GM19452 (cell line): Measurements from ENCODE around the gene LENG8.
"Not testable (repeated sequence)": the region's sequence is repeated elsewhere in the genome, so short reads cannot be mapped to it uniquely, and the experiment has no call there.

Source experiments
- ATAC-seq: cut with Tn5 transposase; IDR thresholded peaks from one replicate; pipeline ENCODE4 v1.9.1; 2021; ENCODE audit not compliant: unreplicated experiment

The LENG8 gene

DNA sequence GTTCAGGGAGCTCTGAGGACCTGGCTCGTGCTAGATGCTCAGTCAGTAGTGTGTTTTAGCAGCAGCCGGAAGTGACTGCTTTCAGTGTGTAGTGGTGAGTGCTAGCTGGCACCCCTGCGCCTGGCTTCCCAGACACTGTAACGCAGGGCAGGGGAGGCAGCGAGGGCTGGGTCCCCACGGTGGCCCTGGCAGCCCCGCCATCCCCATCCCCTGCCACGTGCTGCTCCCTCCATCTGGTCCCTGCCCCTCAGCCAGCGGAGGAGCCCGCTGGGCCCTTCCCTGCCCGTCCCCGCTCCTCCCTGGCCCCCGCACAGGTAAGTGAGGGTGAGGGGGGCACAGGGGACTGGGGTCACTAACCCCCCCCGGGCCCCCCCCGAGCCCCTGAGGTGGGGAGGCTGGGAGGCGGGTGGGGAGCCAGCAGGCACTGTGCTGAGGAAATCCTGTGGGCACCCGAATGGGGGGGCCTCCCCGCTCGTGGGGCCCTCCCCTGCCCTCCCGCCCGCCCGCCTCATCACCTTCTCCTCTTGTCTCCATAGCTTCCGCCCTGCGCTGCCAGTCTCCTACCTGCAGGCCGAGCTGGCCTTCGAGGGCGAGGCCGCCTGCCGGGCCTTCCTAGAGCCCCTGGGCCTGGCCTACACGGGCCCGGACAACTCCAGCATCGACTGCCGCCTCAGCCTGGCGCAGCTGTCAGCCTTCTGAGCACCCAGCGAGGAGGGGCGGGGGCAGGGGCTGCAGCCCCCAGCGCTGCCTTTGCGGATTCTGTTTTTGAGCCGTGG lies 11.4 kb downstream of the LENG8 start:
- no peak for ATAC-seq

DNA sequence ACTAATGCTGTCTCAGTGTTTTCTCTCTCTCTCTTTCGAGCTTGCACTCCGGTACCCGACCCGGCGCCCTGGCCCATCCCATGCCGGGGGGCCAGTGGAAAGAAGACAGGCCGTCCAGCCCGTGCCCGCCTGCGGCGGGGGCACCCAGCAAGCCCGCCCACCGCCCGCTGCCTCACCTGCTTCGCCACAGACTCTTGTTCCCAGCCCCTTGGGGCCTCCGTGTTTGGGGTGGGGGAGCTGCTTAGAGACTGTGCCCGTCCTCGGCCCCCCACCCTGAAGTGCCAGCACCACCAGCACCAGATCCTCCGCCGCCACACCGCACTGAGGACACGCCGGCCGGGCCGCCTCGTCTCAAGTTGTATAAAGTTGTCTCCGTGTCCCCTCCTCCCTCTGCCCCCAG lies 12.2 kb downstream of the LENG8 start:
- no peak for ATAC-seq

DNA sequence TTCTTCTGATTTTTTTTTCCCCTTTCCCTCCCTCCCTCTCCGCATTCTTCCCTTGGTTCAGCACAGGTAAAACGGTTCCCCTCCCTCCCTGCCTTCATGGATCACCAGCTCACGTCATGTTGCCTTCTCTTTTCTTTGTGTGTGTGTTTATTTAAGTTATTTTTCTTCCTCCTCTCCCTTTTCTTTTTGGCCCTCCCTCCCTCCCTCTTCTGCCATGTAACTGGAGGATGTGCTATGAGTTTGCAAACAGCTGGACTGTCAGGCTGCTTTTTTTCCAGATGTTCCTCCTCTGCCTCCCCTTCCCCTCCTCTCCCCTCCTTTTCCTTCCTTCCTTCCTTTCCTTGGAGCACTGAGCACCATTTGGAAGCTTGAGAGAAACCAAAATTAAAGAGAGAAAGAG lies 12.6 kb downstream of the LENG8 start:
- ATAC-seq, result no peak

DNA sequence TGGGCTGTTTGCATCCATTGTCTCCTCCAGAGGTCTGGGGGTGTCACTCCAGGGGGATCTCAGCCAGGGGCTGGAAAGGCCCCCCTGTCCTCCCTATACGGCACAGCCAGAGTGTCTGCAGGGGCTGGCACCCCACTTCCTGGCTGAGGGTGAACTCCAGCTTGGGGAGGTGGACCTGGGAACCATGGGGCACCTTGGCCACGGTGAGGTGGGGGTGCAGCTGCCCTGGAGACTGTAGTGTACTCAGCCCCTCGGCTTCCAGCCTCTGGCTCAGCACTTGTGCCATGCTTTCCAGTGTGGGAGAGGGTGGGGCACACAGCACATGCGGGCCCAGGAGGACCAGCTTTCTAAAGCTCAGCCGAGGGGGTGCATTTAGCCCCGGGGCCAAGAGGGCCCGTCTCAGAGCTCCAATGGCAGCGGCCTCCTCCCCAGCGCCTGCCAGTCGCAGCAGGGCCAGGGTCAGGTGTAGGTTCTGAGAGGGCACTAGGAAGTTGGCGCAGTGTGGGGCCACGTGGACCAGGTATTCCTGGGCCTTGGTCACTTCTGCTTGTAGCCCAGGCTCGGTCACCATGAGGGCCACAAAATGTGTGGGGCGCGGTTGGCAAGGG lies 13.2 kb downstream of the LENG8 start:
- ATAC-seq, result no peak

DNA sequence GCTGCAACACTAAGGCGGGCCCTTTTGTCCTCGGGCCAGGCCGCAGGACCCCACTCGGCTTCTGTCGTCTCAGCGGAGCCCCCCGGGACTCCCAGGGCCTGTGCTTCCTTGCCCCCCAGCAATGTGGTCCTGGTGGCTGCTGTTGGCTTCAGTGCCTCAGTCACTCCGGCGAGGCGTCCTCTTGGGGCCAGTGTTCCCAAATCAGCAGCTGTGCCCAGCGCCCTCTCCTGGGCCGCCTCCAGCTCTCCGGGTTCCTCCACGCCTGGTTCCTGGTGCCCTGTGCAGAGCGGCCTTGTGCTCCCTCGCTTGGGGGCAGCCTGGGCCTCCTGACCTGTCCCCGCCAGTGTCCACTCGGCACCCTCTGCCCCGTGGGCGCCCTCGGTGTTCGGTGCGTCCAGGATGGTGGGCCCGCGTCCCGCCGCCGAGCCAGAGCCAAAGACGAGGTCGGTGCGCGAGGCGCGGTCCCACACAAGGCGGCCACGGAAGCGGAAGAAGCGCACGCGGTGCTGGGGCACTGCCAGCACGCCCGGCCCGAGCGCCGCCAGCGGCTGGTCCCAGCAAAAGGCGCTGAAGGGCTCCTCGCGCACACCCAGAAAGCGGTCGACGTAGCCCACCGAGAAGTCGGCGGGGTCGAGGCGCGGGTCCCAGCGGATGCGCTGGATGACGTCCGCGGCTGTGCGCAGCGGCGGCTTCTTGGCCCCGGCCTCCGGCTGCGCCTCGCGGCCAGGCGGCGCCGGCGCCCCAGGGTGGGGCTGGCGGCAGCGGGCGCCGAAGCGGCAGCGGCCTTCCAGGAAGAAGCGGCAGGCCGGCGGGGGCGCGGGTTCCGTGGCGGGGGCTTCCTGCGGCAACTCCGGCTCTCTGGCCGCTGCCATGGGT lies 13.9 kb downstream of the LENG8 start:
- peak; percentile 21 for ATAC-seq

DNA sequence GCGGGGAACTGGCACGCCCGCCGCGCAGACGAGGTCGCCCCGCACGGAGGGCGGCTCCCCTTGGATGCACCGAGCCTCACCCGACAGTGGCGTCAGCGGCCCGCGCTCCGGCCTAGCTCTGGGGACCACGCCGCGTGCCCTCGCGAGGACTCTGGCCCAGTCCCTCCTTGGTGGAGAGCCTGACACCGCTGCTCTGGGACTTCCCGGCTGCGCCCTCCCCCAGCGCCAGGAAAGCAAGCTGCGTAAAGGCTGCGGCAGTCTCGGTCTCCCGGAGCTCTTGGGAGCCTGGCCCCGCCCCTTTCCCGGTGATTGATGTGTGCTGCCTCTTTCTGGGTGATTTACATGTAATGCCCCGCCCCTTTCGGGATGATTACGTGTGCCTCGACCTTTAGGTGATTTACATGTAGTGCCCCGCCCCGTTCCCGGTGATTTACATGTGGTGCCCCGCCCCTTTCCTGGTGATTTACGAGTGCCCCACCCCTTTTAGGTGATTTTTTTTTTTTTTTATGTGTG lies 14.6 kb downstream of the LENG8 start, which contains the start of gene LENG9:
LENG9 (minus strand) TSS at position 248 of the 513 bp plus-strand sequence. CDS start 252 bp downstream, outside the sequence.
- ATAC-seq, result peak; percentile 56

DNA sequence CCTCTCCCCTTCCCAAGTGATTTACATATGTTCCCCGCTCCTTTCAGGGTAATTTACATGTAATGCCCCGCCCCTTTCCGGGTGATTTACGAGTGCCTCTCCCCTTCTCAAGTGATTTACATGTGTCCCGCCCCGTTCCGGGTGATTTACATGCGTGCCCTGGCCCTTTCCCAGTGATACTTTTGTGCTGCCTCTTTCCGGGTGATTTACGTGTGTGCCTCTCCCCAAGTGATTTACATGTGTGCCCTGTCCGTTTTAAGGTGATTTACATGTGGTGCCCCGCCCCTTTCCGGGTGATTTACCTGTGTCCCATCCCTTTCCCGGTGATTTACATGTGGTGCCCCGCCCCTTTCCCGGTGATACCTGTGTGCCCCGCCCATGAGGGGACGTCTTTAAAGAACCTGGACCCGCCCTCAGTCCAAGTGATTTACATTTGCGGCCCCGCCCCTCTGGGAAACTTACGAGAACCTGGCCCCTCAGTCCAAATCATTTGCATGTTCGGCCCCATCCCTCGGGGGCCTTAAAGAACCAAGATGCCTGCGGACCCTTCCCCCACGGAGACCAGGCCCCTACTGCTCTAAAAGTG lies 15.1 kb downstream of the LENG8 start:
- ATAC-seq, result peak; percentile 46

DNA sequence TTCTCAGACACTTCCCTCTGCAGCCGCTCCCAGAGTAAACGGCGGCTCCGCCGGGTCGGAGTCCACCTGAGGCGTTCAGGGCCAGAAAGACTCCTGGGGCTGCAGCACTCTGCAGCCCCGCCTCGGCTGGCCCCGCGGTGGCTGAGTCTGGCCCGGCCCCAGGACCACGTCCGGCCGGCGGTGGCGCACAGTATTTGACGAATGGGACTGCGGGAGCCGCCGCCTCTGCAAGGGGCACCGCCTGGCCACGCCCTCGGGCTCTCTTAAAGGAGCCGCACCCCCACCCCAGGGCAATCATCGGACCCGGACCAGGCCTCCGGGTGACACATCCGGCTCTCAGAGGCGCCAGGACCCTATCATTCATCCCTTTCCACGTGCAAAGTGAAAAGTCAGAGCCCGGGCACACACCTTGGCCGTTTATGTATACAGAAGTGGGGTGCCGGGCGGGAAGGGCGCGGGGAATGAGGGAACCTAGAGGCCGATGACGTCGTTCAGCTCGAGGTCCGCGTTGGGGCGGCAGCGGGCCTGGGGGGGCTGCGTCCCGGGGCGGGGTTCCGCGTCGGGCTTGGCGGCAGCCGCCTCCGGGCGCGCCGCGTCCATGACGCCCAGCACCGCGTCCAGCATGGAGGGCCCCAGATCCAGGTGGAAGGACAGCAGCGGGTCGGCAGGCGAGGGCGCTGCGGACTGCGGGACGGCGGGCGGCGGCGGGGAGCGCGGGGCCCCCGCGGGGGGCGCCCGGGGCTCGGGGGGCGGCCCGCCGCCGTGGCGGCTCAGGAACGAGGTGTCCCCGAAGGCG lies 15.8 kb downstream of the LENG8 start:
- ATAC-seq, result peak; percentile 43

DNA sequence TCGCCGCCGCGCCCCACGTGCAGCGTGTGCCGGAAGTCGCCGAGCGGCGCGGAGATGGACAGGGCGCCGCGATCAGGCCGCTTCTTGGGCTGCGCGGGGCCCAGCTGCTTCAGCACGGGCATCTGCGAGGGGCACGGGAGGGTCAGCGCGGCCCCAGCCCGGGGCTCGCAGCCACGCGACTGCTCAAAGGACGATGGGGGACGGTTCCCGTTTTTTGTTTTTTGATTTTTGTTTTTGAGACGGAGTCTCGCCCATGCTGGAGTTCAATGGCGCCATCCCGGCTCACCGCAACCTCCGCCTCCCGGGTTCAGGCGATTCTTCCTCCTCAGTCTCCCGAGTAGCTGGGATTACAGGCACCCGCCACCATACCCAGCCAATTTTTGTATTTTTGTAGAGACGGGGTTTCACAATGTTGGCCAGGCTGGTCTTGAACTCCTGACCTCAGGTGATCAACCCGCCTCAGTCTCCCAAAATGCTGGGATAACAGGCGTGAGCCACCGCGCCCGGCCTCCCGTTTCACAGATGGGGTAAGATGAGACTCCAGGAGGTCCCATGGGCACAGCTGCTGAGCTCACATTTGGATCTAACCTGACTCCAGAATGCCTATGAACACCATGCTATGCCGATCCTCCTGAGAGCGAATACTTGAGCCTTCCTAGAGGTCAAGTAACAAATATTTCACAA lies 16.6 kb downstream of the LENG8 start:
- no peak for ATAC-seq

DNA sequence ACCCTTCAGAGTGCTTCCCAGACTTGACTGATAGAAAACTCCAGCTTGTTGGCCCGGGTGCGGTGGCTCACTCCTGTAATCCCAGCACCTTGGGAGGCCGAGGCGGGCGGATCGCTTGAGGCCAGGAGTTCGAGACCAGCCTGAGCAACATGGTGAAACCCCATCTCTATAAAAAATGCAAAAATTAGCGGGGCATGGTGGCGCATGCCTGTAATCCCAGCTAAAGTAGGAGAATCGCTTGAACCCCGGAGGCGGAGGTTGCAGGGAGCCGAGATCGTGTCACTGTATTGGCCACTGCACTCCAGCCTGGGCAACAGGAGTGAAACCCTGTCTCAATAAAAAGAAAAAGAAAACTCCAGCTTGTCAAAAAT lies 17.1 kb downstream of the LENG8 start:
- ATAC-seq, result not testable (repeated sequence)

DNA sequence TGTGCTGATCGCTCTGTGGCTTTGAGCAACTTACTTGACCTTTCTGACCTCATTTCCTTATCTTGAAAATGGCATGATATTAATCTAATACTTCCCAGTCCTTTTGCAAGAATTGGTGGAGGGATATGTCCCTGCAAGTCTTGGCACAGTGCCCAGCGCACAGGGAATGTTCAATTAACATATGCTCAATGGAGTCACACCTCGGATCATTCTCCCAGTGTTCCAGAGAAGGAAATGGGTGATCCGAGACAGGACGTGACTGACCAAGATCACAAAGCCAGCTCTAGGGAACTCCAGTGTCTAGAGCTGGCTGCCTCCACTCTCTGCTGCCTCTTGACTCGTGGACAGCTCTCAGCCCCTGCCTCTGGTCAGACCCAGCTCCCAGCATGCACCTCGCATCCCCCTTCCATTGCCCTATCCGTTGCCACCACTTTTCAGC lies 20.5 kb downstream of the LENG8 start:
- no peak for ATAC-seq

DNA sequence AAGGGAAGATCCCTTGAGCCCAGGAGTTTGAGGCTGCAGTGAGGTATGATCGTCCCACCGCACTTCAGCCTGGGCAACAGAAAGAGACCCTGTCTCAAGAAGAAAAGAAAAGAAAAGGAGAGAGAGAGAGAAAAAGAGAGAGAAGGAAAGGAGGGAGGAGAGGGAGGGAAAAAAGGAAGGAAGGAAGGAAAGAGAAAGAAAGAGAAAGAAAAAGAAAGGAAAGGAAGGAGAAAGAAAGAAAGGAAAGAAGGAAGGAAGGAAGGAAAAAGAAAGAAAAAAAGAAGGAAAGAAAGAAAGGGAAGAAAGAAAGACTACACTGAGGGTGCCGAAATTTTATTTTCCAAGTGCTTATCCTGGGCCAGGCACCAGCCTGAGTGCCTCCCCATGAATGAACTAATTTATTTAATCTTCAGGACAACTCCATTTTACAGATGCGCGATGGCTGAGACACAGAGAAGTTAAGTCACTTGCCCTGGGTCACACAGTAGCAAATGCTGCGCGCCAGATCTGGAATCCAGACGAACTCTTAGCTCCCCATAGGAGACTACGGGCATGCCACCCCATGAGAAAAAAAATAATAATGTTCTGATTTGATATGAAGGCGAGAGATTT lies 21.4 kb downstream of the LENG8 start:
- no peak for ATAC-seq

DNA sequence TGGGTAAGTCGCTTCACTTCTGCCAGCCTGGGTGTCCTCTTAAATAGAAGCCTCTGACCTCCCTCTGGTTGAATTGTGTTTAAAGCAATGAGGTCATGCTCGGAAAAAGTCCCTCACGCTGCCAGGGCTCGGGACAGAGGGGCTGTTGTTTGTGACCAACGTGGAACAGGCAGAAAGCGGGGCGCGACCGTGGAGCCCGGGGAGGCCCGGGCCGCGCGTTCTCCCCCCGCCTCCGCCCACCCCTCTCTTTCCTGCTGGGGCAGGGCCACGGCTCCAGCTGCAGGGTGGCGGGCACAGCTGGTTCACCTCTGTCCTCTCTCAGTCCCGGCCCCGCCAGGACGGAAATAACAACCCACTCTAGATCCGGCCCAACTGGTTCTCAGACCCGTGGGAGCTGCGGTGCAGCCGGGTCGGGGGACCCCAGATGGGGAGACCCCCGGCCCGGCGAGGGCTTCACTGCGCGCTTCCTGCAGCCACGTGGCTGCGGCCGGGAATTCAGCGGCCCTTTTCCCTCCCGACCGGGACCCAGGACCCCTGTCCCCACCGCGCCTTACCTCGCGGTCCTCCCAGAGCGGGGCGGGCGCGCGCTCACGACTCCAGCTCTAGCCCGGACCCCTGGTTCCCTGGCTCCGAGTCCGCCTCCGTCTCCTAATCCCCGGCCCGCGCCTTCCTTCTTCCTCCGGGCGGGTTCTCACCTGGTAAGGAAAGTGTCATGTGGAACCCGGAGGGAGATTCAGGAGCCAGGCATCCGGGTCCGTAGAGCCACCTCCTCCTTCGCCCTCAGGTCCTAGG lies 22.2 kb downstream of the LENG8 start:
- ATAC-seq, result no peak

DNA sequence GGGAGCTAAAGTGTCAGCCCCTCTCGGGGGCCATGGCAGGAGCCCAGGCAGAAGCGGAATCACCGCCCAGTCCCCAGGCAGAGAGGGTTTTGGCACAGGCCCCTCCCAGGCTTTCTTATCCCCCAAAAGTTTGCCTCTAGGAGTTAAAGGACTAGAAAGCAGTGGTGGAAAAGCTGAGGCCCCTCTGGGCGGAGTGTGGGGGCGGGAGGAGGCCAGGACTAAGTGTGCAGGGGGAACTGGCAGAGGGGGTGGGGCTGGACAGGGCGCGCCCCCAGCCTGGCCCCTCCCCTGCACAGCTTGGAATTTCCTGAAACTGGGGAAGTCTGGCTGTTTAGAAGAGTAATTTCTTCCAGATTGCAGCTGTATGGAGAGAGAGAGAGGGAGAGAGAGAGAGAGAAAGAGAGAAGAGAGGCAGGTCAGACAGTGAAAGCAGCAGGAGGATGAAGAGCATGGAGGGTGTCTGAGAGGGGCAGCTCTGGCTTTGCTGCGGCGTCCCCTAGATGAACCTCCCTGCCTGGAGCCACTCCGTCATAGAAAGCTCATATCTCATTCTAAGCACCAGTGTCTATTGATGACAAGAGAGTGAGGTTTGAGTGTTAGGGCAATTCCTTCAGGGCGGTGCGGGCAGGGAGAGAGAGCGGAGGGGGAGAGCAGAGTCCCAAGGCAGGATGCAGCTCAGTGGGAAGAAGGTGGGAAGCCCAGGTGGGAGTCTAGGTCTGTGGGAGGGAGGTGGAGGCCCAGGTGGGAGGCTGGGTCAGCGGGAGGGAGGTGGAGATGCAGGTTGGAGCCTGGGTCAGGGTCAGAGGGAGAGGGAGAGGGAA lies 24.3 kb downstream of the LENG8 start, which contains the start of gene CDC42EP5:
CDC42EP5 (minus strand) TSS at position 226 of the 821 bp plus-strand sequence. CDS start 7,749 bp downstream, outside the sequence.
- ATAC-seq, result no peak

DNA sequence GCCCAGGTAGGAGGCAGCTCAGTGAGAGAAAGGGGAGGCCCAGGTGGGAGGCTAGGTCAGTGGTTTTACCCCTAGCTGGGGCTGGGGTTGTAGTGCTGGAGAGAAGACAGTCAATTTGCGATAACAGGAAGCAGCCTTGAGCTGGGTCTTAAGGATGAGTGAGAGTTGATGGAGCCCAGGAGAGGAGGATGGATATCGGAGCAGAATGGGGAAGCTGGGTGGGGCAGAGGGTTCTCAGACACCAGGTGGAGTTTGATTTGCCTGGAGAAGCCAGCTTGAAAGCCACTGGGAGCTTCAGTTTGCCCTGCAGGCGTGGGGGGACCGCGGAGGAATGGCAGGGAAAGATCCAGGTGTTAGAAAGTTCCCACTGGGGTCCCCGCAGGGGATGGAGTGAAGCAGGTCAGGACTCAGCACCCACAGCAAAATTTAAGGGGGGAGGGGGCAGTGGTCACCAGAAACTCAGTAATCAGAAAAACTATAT lies 24.9 kb downstream of the LENG8 start:
- ATAC-seq, result no peak

DNA sequence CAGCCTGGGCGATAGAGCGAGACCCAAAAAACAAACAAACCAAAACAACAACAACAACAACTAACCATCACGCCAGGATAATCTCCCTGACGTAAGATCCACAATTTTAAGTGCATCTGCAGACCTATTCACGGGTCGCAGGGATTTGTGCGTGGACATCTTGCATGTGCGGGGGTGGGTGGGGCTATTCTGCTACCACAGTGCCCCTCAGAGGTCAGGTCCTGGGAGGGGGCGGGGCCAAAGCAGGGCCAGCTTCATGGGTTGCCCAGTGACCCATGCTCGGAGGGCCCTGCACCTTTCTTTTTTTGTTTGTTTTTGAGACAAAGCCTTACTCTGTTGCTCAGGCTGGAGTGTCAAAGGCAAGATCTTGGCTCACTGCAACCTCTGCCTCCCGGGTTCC lies 26.7 kb downstream of the LENG8 start:
- ATAC-seq, result no peak

DNA sequence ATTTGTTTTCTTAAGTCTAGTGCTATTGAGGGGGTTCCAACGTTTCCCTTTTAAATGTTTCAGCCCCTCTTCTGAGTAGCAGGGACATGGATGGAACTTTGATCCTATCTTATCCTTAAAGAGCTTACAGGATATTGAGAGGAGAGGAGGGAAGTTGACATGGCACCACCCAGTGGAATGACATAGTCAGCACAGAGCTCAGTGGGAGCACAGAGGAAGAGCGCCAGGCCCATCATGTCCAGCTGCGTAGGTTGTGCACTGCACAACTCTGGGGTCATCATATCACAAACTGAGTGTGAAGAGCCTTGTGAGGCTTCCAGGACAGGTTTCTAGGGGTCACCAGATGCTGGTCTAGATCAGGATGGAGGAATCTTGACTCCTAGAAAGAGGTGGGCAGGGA lies 28.7 kb downstream of the LENG8 start:
- no peak for ATAC-seq
